GM18498 (cell line): ENCODE results near the gene ALX3.
"Not testable (repeated sequence)": the region's sequence is repeated elsewhere in the genome, so short reads cannot be mapped to it uniquely, and the experiment has no call there.

Experiments used
- ATAC-seq: cut with Tn5 transposase; IDR thresholded peaks from one replicate; pipeline ENCODE4 v1.9.1; 2021; ENCODE audit warnings: mild to moderate bottlenecking, moderate library complexity; ENCODE audit not compliant: unreplicated experiment

Gene ALX3

GRCh38 chr1:110048923-110049601, 21.4 kb downstream of the ALX3 start:
- no peak for ATAC-seq

- no peak for ATAC-seq
Measured at GRCh38 chr1:110048240-110048639, 22.2 kb downstream of the ALX3 start.

GRCh38 chr1:110047463-110047862, 23.0 kb downstream of the ALX3 start:
- ATAC-seq = no peak

GRCh38 chr1:110043016-110043415, 27.5 kb downstream of the ALX3 start:
- ATAC-seq = no peak

- no peak for ATAC-seq
Measured at GRCh38 chr1:110040548-110040947, 29.9 kb downstream of the ALX3 start.

- no peak for ATAC-seq
Measured at GRCh38 chr1:110039641-110040040, 30.8 kb downstream of the ALX3 start.

- no peak for ATAC-seq
Measured at GRCh38 chr1:110038271-110038670, 32.2 kb downstream of the ALX3 start.

GRCh38 chr1:110035236-110035752, 35.2 kb downstream of the ALX3 start:
- ATAC-seq = no peak

- peak; percentile 89 for ATAC-seq
Measured at GRCh38 chr1:110034451-110035235, 35.8 kb downstream of the ALX3 start, which contains the start of gene STRIP1. TSS of gene STRIP1 (plus strand) at chr1:110034624. CDS start at chr1:110034638, 14 bp downstream.

GRCh38 chr1:110034040-110034450, 36.4 kb downstream of the ALX3 start:
- no peak for ATAC-seq

GRCh38 chr1:110033421-110033820, 37.1 kb downstream of the ALX3 start:
- no peak for ATAC-seq

GRCh38 chr1:110032327-110032726, 38.1 kb downstream of the ALX3 start:
- ATAC-seq = no peak

- ATAC-seq = not testable (repeated sequence)
Measured at GRCh38 chr1:110030687-110031086, 39.8 kb downstream of the ALX3 start.

- no peak for ATAC-seq
Measured at GRCh38 chr1:110024613-110025012, 45.9 kb downstream of the ALX3 start.

GRCh38 chr1:110021285-110021684, 49.2 kb downstream of the ALX3 start:
- ATAC-seq = no peak

- no peak for ATAC-seq
Measured at GRCh38 chr1:110019770-110020169, 50.7 kb downstream of the ALX3 start.

GRCh38 chr1:110018396-110018795, 52.1 kb downstream of the ALX3 start:
- ATAC-seq = no peak

GRCh38 chr1:110017792-110018191, 52.7 kb downstream of the ALX3 start:
- ATAC-seq = no peak

- ATAC-seq = peak; percentile 69
Measured at GRCh38 chr1:110012100-110012780, 58.2 kb downstream of the ALX3 start.

GRCh38 chr1:110011527-110012041, 58.9 kb downstream of the ALX3 start:
- ATAC-seq = peak; percentile 98
